ENCODE measurements around the gene CLDN20. TPM values are rescaled to one million over a fixed set of nuclear protein-coding genes. Genes with fewer than 3 reads are reported as not detected.

Gene CLDN20, protein sequence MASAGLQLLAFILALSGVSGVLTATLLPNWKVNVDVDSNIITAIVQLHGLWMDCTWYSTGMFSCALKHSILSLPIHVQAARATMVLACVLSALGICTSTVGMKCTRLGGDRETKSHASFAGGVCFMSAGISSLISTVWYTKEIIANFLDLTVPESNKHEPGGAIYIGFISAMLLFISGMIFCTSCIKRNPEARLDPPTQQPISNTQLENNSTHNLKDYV
- not detected in 2 replicates for total RNA-seq (2013; cell fraction: nucleolus; rRNA removed)
- total RNA-seq (2014; rRNA removed) (not detected in 2 replicates), total RNA-seq (2014; rRNA removed; fragmentation: Illumina TruSeq; extraction: Trizol) (not detected in 2 replicates), total RNA-seq (2021) (not detected in 2 replicates), polyA plus RNA-seq (2011; rRNA removed) (not detected in 2 replicates), polyA plus RNA-seq (2014; fragmentation: Illumina TruSeq; extraction: Trizol) (not detected in 2 replicates), polyA plus RNA-seq (2014; fragmentation: Nextera tagmentation; extraction: Ambion mirVana) (not detected), polyA plus RNA-seq (2014; rRNA removed) (not detected in 2 replicates), polyA plus RNA-seq (2016; fragmentation: Nextera tagmentation; extraction: Ambion mirVana) (under 1 TPM; 0.13 to 0.23 TPM), polyA minus RNA-seq (2011; rRNA and poly(A)+ RNA removed) (not detected in 2 replicates), Bru-seq, nascent RNA (percentile 21 among the genes with signal in this experiment), BruChase-seq, experiment 1, labeled RNA remaining after a 6-hour chase (percentile 11 among the genes with signal in this experiment), BruChase-seq, experiment 2, labeled RNA remaining after a 2-hour chase (percentile 17 among the genes with signal in this experiment)
- polyA plus RNA-seq (2011; ENCODE audit: low read depth), result not detected
- 0.06 TPM in 1 of 2 replicates, not detected in the other for polyA plus RNA-seq (2011; cell fraction: cytosol; rRNA removed)
- polyA plus RNA-seq (2011; cell fraction: nucleus; rRNA removed), result not detected in 2 replicates
- 0.31 and 0.51 TPM in 2 replicates for polyA plus RNA-seq (2012)
- not detected in 2 replicates for polyA minus RNA-seq (2011; cell fraction: cytosol; rRNA and poly(A)+ RNA removed)
- 0.24 TPM in 1 of 2 replicates, not detected in the other for polyA minus RNA-seq (2011; cell fraction: nucleus; rRNA and poly(A)+ RNA removed)
- long read RNA-seq, experiment 1, result 0 reads
- long read RNA-seq, experiment 2, partial matches to known transcripts, result 0 of 2 reads
- long read RNA-seq, experiment 2, other reads (novel, unspliced or antisense), result 2 of 2 reads

DNA sequence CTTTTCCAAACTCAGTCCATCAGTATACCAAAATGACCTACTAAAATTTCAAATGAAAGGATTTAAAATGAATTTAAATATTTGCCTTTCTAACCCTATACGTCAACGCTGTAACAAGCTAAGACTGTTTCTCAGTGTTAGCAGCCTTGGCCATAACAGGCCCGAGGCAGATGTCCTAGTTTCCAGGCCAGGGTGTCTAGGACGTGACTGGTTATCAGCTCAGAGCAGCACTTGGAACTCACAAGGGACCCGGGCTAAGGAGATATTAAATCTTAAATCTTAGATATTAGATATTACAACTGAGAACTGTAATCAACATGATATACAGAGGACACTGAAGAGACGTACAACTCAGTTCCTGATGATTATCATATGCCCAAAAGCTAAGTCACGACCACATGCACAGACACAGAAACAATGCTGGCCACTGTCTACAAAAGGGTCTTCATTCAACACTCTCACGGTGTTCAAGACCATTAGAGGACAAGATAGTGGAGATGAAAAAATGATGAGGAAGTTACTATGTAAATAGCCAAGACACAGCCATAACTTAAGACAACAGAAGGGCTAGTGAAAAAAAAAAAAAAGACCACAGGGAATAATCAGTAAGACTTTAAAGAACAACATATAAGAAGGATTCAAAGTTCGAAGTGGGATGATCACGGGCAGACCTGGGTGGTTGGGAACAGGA, at the start of gene CLDN20:
Gene CLDN20 (plus strand): TSS at position 641 of the 691 bp plus-strand sequence. CDS start 11,707 bp downstream, outside the sequence.
- CTCF ChIA-PET, result interaction anchor here (1.2 to 1.7 kb wide), 2 partner anchors 14 to 15 kb away, joined by 3 to 4 read pairs; no protein-coding TSS in a partner anchor
- TF ChIP-seq, protein P1, sequence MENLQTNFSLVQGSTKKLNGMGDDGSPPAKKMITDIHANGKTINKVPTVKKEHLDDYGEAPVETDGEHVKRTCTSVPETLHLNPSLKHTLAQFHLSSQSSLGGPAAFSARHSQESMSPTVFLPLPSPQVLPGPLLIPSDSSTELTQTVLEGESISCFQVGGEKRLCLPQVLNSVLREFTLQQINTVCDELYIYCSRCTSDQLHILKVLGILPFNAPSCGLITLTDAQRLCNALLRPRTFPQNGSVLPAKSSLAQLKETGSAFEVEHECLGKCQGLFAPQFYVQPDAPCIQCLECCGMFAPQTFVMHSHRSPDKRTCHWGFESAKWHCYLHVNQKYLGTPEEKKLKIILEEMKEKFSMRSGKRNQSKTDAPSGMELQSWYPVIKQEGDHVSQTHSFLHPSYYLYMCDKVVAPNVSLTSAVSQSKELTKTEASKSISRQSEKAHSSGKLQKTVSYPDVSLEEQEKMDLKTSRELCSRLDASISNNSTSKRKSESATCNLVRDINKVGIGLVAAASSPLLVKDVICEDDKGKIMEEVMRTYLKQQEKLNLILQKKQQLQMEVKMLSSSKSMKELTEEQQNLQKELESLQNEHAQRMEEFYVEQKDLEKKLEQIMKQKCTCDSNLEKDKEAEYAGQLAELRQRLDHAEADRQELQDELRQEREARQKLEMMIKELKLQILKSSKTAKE (IDR thresholded peaks at IDR 0.05; ENCODE audit: low read depth, poor library complexity, severe bottlenecking), result no peak
- TF ChIP-seq BHLHE40 (IDR thresholded peaks at IDR 0.05; ENCODE audit: borderline replicate concordance in 1 of 2, low read depth in 2 of 2, low read length in 1 of 2) (no peak), MTA3 (IDR thresholded peaks at IDR 0.05; ENCODE audit: borderline replicate concordance, low read length) (no peak), GATAD2B (conservative IDR thresholded peaks at IDR 0.05; ENCODE audit: low read depth) (no peak), YY1 (IDR thresholded peaks at IDR 0.05; ENCODE audit: low read depth, low read length) (no peak), SIN3A (IDR thresholded peaks at IDR 0.05; ENCODE audit: low read depth, low read length) (no peak)
- TF ChIP-seq, protein P2, sequence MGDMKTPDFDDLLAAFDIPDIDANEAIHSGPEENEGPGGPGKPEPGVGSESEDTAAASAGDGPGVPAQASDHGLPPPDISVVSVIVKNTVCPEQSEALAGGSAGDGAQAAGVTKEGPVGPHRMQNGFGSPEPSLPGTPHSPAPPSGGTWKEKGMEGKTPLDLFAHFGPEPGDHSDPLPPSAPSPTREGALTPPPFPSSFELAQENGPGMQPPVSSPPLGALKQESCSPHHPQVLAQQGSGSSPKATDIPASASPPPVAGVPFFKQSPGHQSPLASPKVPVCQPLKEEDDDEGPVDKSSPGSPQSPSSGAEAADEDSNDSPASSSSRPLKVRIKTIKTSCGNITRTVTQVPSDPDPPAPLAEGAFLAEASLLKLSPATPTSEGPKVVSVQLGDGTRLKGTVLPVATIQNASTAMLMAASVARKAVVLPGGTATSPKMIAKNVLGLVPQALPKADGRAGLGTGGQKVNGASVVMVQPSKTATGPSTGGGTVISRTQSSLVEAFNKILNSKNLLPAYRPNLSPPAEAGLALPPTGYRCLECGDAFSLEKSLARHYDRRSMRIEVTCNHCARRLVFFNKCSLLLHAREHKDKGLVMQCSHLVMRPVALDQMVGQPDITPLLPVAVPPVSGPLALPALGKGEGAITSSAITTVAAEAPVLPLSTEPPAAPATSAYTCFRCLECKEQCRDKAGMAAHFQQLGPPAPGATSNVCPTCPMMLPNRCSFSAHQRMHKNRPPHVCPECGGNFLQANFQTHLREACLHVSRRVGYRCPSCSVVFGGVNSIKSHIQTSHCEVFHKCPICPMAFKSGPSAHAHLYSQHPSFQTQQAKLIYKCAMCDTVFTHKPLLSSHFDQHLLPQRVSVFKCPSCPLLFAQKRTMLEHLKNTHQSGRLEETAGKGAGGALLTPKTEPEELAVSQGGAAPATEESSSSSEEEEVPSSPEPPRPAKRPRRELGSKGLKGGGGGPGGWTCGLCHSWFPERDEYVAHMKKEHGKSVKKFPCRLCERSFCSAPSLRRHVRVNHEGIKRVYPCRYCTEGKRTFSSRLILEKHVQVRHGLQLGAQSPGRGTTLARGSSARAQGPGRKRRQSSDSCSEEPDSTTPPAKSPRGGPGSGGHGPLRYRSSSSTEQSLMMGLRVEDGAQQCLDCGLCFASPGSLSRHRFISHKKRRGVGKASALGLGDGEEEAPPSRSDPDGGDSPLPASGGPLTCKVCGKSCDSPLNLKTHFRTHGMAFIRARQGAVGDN (IDR thresholded peaks at IDR 0.05), result no peak
- TF ChIP-seq, protein P3, sequence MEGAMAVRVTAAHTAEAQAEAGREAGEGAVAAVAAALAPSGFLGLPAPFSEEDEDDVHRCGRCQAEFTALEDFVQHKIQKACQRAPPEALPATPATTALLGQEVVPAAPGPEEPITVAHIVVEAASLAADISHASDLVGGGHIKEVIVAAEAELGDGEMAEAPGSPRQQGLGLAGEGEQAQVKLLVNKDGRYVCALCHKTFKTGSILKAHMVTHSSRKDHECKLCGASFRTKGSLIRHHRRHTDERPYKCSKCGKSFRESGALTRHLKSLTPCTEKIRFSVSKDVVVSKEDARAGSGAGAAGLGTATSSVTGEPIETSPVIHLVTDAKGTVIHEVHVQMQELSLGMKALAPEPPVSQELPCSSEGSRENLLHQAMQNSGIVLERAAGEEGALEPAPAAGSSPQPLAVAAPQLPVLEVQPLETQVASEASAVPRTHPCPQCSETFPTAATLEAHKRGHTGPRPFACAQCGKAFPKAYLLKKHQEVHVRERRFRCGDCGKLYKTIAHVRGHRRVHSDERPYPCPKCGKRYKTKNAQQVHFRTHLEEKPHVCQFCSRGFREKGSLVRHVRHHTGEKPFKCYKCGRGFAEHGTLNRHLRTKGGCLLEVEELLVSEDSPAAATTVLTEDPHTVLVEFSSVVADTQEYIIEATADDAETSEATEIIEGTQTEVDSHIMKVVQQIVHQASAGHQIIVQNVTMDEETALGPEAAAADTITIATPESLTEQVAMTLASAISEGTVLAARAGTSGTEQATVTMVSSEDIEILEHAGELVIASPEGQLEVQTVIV (IDR thresholded peaks at IDR 0.05; ENCODE audit: borderline replicate concordance, partially characterized antibody), result no peak

More for the DNA sequence above, at the start of gene CLDN20:
- Histone ChIP-seq H3K27ac (ENCODE audit: control insufficient read depth, insufficient read depth) (no peak within 1 kb of the TSS), H3K4me1 (ENCODE audit: control insufficient read depth, insufficient read depth, low read length) (peaks cover 17% of the 10 kb centered on the region), H3K36me3 (ENCODE audit: control insufficient read depth in 2 of 2, insufficient read depth in 2 of 2, low read length in 1 of 2) (peaks cover 3 to 15% of the 10 kb centered on the region in 2 experiments; a peak in 3 of 4 replicates), H3K9me3 (replicated peaks; ENCODE audit: control insufficient read depth, insufficient read depth, low read length) (no peaks in the 10 kb centered on the region), H3K79me2 (ENCODE audit: control insufficient read depth, insufficient read depth, low read length) (no peaks in the 10 kb centered on the region), H3K4me3 (no peak within 1 kb of the TSS), H2AFZ (ENCODE audit: control insufficient read depth, low read depth, low read length) (no peak within 1 kb of the TSS), H3K4me2 (ENCODE audit: control insufficient read depth, insufficient read depth) (no peak within 1 kb of the TSS), H3K9ac (ENCODE audit: control insufficient read depth, insufficient read depth, low read length) (no peak within 1 kb of the TSS), H4K20me1 (ENCODE audit: control insufficient read depth, insufficient read depth) (no peaks in the 10 kb centered on the region), H3K27me3 (replicated peaks in 1 of 2; ENCODE audit: control insufficient read depth in 2 of 2, insufficient read depth in 2 of 2, low read length in 1 of 2) (no peaks in the 10 kb centered on the region)
- no TSS peak for BruUV-seq (replicated peaks)
- no peak for FAIRE-seq
- ChIA-PET RAD21 (ENCODE audit: unreplicated experiment) (interaction anchor here (1.1 to 1.4 kb wide), 2 partner anchors 52 to 87 kb away, joined by 3 to 5 read pairs; no protein-coding TSS in a partner anchor), SMC1A (ENCODE audit: uncharacterized antibody, unreplicated experiment) (interaction anchor here (1.1 to 2.8 kb wide), 5 partner anchors 9 to 79 kb away, joined by 3 to 8 read pairs (median 4); no protein-coding TSS in a partner anchor), POLR2A (interaction anchor here (0.6 kb wide), 1 partner anchor 14 kb away, joined by 3 read pairs; no protein-coding TSS in a partner anchor)
- no peak for DNase-seq (ENCODE audit: low read depth, low spot score)
- no peak for ATAC-seq
- 78% methylated on average over 10 of the region's 10 CpGs for WGBS (ENCODE audit: insufficient coverage, insufficient replicate concordance, low lambda C conversion rate, missing lambda C conversion rate)
- in situ Hi-C loops (cut with MboI) (no loop called here), intact Hi-C loops (cut with micrococcal nuclease; ENCODE audit: unreplicated experiment) (no loop called here)

Data from GM12878 (cell line).